Small intestine (tissue), 7 donors: Measurements from ENCODE around the gene CPEB4. TPM values are rescaled to one million over a fixed set of nuclear protein-coding genes. Genes with fewer than 3 reads are reported as not detected.

ENCODE experiments used
- DNase-seq, 2 donors: peaks; one replicate each; pipeline versions ENCODE4 v3.0.0 to v3.0.0-alpha.2; 2013
- FAIRE-seq: peaks from 2 replicates; lab custom pipeline; 2012; peaks lifted over from hg19 to GRCh38; lab: Jason Lieb, UNC
- H3K27ac ChIP-seq, 3 donors: one replicate each; pipeline ENCODE4 v1.5.1; 2013; ENCODE audit warnings: low read length in 2 of 3, mild to moderate bottlenecking in 2 of 3, control low read depth in 1 of 3, inconsistent platforms in 1 of 3, low read depth in 1 of 3, moderate library complexity in 1 of 3
- H3K27me3 ChIP-seq, 3 donors: one replicate each; pipeline ENCODE4 v1.6.1; 2013; ENCODE audit warnings: low read length in 3 of 3, inconsistent platforms in 1 of 3; ENCODE audit not compliant: control insufficient read depth in 3 of 3, insufficient read depth in 3 of 3
- H3K36me3 ChIP-seq, 3 donors: one replicate each; pipeline ENCODE4 v1.6.1; 2013; ENCODE audit warnings: low read length in 3 of 3, inconsistent platforms in 1 of 3, low read depth in 1 of 3, mild to moderate bottlenecking in 1 of 3, moderate library complexity in 1 of 3; ENCODE audit not compliant: control insufficient read depth in 3 of 3, insufficient read depth in 2 of 3
- H3K4me1 ChIP-seq, 3 donors: one replicate each; pipeline ENCODE4 v1.6.1; 2013; ENCODE audit warnings: low read length in 2 of 3, inconsistent platforms in 1 of 3, low read depth in 1 of 3, mild to moderate bottlenecking in 1 of 3, moderate library complexity in 1 of 3; ENCODE audit not compliant: control insufficient read depth in 3 of 3, insufficient read depth in 2 of 3
- H3K4me3 ChIP-seq, 3 donors: one replicate each; pipeline ENCODE4 v1.5.1; 2013; ENCODE audit warnings: low read length in 3 of 3, control low read depth in 1 of 3, inconsistent platforms in 1 of 3, low read depth in 1 of 3, mild to moderate bottlenecking in 1 of 3, moderate library complexity in 1 of 3
- H3K9me3 ChIP-seq, 2 donors: one replicate each; pipeline ENCODE4 v1.6.1; 2013; ENCODE audit warnings: low read depth in 1 of 2, low read length in 1 of 2; ENCODE audit not compliant: control insufficient read depth in 2 of 2, insufficient read depth in 1 of 2
- WGBS, 3 donors: extraction: QIAGEN DNeasy Blood & Tissue Kit; methylation state at CpG; one replicate each; pipeline ENCODE4 v1.1.7; 2013; 5-methylcytosine and 5-hydroxymethylcytosine counted together
- polyA plus RNA-seq, 4 donors: library from polyadenylated mRNA; stranded (reverse) in 3 of 4; unstranded in 1 of 4; fragments of 200-250 nt in 3 of 4; fragments of 120-200 nt in 1 of 4; gene quantifications; one replicate each; pipeline versions ENCODE4 v1.2.1 to v1.2.3, GENCODE V29; 2013
- donor health status: healthy with polysubstance abuse.
- donor health status: control.
- donor health status: control.
- donor health status: Bipolar disorder and iron deficiency.
- donor health status: healthy.

Gene CPEB4
- polyA plus RNA-seq, 4 donors: 7.8 to 55.0 (median 13.0) TPM

GRCh38 chr5:173848986-173849596, 39.1 kb upstream of the CPEB4 start:
- no peak for FAIRE-seq
- Histone ChIP-seq H3K27me3 (no peaks in the 10 kb centered on the region), H3K4me1 (peaks cover 0 to 16% (median 0%) of the 10 kb centered on the region in 3 donors), H3K4me3 (no peak overlapping the region), H3K9me3 (peaks cover 0 to 26% of the 10 kb centered on the region in 2 donors), H3K27ac (no peak overlapping the region), H3K36me3 (no peaks in the 10 kb centered on the region)
- WGBS, 3 donors: 51 to 93% (median 81%) methylated on average over 2 of the region's 2 CpGs
- DNase-seq: no peak

DNA sequence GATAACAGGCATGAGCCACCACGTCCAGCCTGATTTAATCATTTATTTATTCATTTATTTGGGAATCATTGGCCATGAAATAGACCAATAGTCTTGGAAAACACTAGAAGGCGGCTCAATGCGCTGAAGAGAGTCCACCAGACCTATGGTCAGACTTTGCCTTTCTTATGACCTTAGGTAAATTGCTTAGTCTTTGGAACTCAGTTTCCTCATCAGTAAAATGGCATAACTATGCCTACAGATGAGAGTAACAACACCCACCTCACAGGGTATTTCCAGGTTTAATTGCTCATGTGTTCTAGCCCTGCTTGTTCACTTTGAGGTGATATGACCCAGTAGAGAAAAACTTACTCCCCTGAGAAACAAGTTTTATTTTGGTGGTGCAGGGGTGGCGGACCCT, 38.2 kb upstream of the CPEB4 start:
- H3K36me3 ChIP-seq: no peaks in the 10 kb centered on the region
- H3K27ac ChIP-seq: no peak overlapping the region
- DNase-seq (no peak), FAIRE-seq (no peak)
- H3K9me3 ChIP-seq: peaks cover 0 to 26% of the 10 kb centered on the region in 2 donors
- H3K4me3 ChIP-seq: no peak overlapping the region
- H3K4me1 ChIP-seq: peaks cover 0 to 20% (median 0%) of the 10 kb centered on the region in 3 donors
- 92 to 95% (median 92%) methylated on average over 4 of the region's 4 CpGs for WGBS, 3 donors
- H3K27me3 ChIP-seq: no peaks in the 10 kb centered on the region

DNA sequence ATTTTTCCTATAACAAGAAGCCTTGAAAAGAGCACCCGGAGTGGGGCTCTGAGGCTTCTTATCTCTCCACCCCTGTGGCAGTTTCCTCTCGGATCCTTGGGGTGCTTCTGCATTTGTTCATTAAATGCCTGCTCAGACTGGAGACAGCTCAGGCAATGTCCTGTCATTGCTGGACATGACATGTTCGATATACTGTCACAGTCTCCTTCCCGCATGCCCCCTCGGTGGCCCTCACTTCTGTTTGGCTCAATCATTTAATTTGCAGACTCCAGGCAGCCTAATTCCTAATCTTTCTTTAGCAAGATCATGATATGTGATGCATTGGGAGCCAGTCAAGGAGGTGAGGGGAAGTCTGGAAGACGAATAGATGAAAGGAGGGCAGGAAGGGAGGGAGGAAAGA, 37.5 kb upstream of the CPEB4 start:
- no peak overlapping the region for H3K4me3 ChIP-seq
- DNase-seq (no peak), FAIRE-seq (no peak)
- WGBS, 3 donors: 59 to 80% (median 75%) methylated on average over 6 of the region's 6 CpGs
- no peak overlapping the region for H3K27ac ChIP-seq
- H3K36me3 ChIP-seq: no peaks in the 10 kb centered on the region
- H3K9me3 ChIP-seq: peaks cover 0 to 26% of the 10 kb centered on the region in 2 donors
- H3K4me1 ChIP-seq: peaks cover 0 to 27% (median 0%) of the 10 kb centered on the region in 3 donors
- no peaks in the 10 kb centered on the region for H3K27me3 ChIP-seq

DNA sequence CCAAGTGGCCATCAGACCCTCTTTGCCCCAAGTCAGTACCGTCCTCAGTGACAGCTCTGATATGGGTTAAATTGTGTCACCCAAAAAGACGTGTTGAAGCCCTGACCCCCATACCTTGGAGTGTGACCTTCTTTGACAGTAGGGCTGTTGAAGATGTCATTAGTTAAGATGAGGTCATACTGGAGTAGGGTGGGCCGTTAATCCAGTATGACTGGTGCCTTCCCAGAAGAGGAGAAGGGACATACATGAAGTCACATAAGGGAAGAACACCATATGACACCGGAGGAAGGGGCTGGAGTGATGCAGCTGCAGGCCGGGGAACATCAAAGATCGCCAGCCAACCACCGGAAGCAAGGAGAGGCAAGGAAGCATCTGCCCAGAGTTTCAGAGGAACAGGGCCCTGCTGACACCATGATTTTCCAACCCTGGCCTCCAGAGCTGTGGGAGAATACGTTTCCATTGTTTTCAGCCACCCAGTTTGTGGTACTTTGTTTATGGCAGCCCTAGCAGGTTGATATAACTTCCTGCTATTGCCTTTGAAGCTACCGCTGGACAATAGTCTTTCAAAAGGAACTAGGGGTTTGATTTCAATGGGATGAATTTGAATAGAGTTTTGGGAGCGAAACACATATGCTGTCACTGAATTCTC, 36.4 kb upstream of the CPEB4 start:
- Histone ChIP-seq H3K27me3 (no peaks in the 10 kb centered on the region), H3K9me3 (peaks cover 0 to 26% of the 10 kb centered on the region in 2 donors), H3K36me3 (no peaks in the 10 kb centered on the region), H3K4me1 (peaks cover 0 to 27% (median 0%) of the 10 kb centered on the region in 3 donors), H3K4me3 (no peak overlapping the region), H3K27ac (no peak overlapping the region)
- WGBS, 3 donors: 70 to 77% (median 71%) methylated on average over 10 of the region's 10 CpGs
- no peak for FAIRE-seq
- no peak for DNase-seq

GRCh38 chr5:173852790-173853359, 35.3 kb upstream of the CPEB4 start:
- Histone ChIP-seq H3K27ac (no peak overlapping the region), H3K4me3 (no peak overlapping the region), H3K9me3 (peaks cover 0 to 17% of the 10 kb centered on the region in 2 donors), H3K4me1 (peaks cover 0 to 24% (median 0%) of the 10 kb centered on the region in 3 donors), H3K27me3 (no peaks in the 10 kb centered on the region), H3K36me3 (no peaks in the 10 kb centered on the region)
- 84 to 87% (median 87%) methylated on average over 7 of the region's 7 CpGs for WGBS, 3 donors
- no peak for FAIRE-seq
- DNase-seq: no peak

- Histone ChIP-seq H3K27ac (peak overlapping the region in 1 of 3 donors; percentile 62), H3K27me3 (no peaks in the 10 kb centered on the region), H3K9me3 (peaks cover 0 to 10% of the 10 kb centered on the region in 2 donors), H3K4me1 (peaks cover 0 to 30% (median 0%) of the 10 kb centered on the region in 3 donors), H3K36me3 (no peaks in the 10 kb centered on the region), H3K4me3 (no peak overlapping the region)
- FAIRE-seq: no peak
- peak in 1 of 2 donors; percentile 59 for DNase-seq
- 82 to 89% (median 84%) methylated on average over 11 of the region's 11 CpGs for WGBS, 3 donors
These were observed 34.6 kb upstream of the CPEB4 start for GRCh38 chr5:173853370-173854131.

GRCh38 chr5:173855162-173855994, 32.8 kb upstream of the CPEB4 start:
- no peak for FAIRE-seq
- peaks cover 0 to 43% (median 0%) of the 10 kb centered on the region in 3 donors for H3K4me1 ChIP-seq
- no peak overlapping the region for H3K4me3 ChIP-seq
- 83 to 88% (median 85%) methylated on average over 11 of the region's 11 CpGs for WGBS, 3 donors
- DNase-seq: no peak
- H3K9me3 ChIP-seq: no peaks in the 10 kb centered on the region
- H3K27ac ChIP-seq: peak overlapping the region in 1 of 3 donors; percentile 30
- no peaks in the 10 kb centered on the region for H3K36me3 ChIP-seq
- no peaks in the 10 kb centered on the region for H3K27me3 ChIP-seq
